PC-3 (cell line): ENCODE measurements around the gene SLC2A4.

Experiments
- CTCF ChIP-seq: fragments of 300-600 bp; sonication (generic); conservative IDR thresholded peaks from 2 replicates; pipeline ENCODE4 v1.5.1; 2017; ENCODE audit warnings: antibody characterized with exemption, low read depth, mild to moderate bottlenecking, low read length
- EZH2 ChIP-seq: fragments of 300-600 bp; sonication (generic); IDR thresholded peaks from one replicate; pipeline ENCODE4 v1.6.1; 2017; ENCODE audit warnings: antibody characterized with exemption, mild to moderate bottlenecking, low read length; ENCODE audit not compliant: unreplicated experiment
- EZH2phosphoT487 ChIP-seq: fragments of 300-600 bp; sonication (generic); IDR thresholded peaks from 2 replicates; pipeline ENCODE4 v1.6.1; 2018; ENCODE audit warnings: mild to moderate bottlenecking, antibody characterized with exemption, low read length, borderline replicate concordance

DNA sequence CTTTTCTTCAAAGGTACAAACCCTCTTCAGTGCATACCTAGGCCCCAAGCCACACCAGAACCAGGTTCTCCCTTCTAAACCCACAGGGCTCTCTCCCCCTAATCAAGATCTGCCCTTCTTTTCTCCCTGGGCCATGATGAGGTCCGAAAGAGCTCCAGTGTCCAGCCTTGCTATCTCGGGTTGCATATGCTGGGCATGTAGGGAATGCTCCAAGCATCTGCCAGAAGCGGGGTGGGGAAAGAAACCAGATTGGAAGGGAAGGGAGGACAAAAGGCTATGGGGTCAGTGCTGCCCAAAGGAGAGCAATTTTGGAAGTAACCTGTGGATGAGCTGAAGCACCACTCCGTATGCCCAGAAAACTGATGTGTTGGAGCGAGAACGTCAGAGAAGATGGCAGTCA is 32.3 kb upstream of the SLC2A4 start:
- TF ChIP-seq CTCF: no peak
- no peak for TF ChIP-seq EZH2phosphoT487
- no peak for TF ChIP-seq EZH2
